Measurements from ENCODE around the gene DIS3L2.

DIS3L2 gene

GRCh38 chr2:232293191-232293590 is 331.7 kb downstream of the DIS3L2 start:
- no peaks in the 10 kb centered on the region for H3K9me3 ChIP-seq (ENCODE audit: insufficient read depth, low read depth, low read length)

GRCh38 chr2:232295971-232296370 is 334.5 kb downstream of the DIS3L2 start:
- no peaks in the 10 kb centered on the region for H3K79me2 ChIP-seq (ENCODE audit: insufficient read depth, low read length)
- H3K4me1 ChIP-seq (ENCODE audit: insufficient read depth, low read length, poor library complexity, severe bottlenecking) = peaks cover 28% of the 10 kb centered on the region

More at GRCh38 chr2:232293191-232293590, 331.7 kb downstream of the DIS3L2 start:
- no peaks in the 10 kb centered on the region for H3K27me3 ChIP-seq (ENCODE audit: insufficient read depth, low read length, poor library complexity, severe bottlenecking)
- no peaks in the 10 kb centered on the region for H3K9me2 ChIP-seq (replicated peaks; ENCODE audit: low read depth, low read length)
- H3K9ac ChIP-seq (ENCODE audit: low read depth, low read length, poor library complexity, severe bottlenecking) = no peak overlapping the region
- peaks cover 5% of the 10 kb centered on the region for H3K4me1 ChIP-seq (ENCODE audit: insufficient read depth, low read length, poor library complexity, severe bottlenecking)
- H3K4me2 ChIP-seq (ENCODE audit: low read depth, low read length, poor library complexity, severe bottlenecking) = no peak overlapping the region
- no peak for TF ChIP-seq EZH2phosphoT487 (IDR thresholded peaks at IDR 0.05; ENCODE audit: borderline replicate concordance)
- TF ChIP-seq, protein P1, sequence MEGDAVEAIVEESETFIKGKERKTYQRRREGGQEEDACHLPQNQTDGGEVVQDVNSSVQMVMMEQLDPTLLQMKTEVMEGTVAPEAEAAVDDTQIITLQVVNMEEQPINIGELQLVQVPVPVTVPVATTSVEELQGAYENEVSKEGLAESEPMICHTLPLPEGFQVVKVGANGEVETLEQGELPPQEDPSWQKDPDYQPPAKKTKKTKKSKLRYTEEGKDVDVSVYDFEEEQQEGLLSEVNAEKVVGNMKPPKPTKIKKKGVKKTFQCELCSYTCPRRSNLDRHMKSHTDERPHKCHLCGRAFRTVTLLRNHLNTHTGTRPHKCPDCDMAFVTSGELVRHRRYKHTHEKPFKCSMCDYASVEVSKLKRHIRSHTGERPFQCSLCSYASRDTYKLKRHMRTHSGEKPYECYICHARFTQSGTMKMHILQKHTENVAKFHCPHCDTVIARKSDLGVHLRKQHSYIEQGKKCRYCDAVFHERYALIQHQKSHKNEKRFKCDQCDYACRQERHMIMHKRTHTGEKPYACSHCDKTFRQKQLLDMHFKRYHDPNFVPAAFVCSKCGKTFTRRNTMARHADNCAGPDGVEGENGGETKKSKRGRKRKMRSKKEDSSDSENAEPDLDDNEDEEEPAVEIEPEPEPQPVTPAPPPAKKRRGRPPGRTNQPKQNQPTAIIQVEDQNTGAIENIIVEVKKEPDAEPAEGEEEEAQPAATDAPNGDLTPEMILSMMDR (conservative IDR thresholded peaks at IDR 0.05; ENCODE audit: low read length) = no peak
- H2AFZ ChIP-seq (ENCODE audit: low read length) = no peak overlapping the region
- no peak overlapping the region for H3K4me3 ChIP-seq (ENCODE audit: low read length, poor library complexity, severe bottlenecking)
- no peaks in the 10 kb centered on the region; the same call in 1 of the 2 replicates for H3K36me3 ChIP-seq (ENCODE audit: insufficient read depth, low read length)
- H3K79me2 ChIP-seq (ENCODE audit: insufficient read depth, low read length) = no peaks in the 10 kb centered on the region
- no peaks in the 10 kb centered on the region for H3F3A ChIP-seq (ENCODE audit: low read depth)
- H4K20me1 ChIP-seq (ENCODE audit: insufficient read depth, low read length, poor library complexity, severe bottlenecking) = no peaks in the 10 kb centered on the region

GRCh38 chr2:232296776-232297525 is 335.4 kb downstream of the DIS3L2 start:
- Histone ChIP-seq H3F3A (ENCODE audit: low read depth) (no peaks in the 10 kb centered on the region), H4K20me1 (ENCODE audit: insufficient read depth, low read length, poor library complexity, severe bottlenecking) (no peaks in the 10 kb centered on the region), H3K36me3 (ENCODE audit: insufficient read depth, low read length) (peaks cover 6% of the 10 kb centered on the region; the same call in 1 of the 2 replicates), H3K4me1 (ENCODE audit: insufficient read depth, low read length, poor library complexity, severe bottlenecking) (peaks cover 28% of the 10 kb centered on the region), H3K9me3 (ENCODE audit: insufficient read depth, low read depth, low read length) (no peaks in the 10 kb centered on the region), H3K79me2 (ENCODE audit: insufficient read depth, low read length) (no peaks in the 10 kb centered on the region), H3K9me2 (replicated peaks; ENCODE audit: low read depth, low read length) (no peaks in the 10 kb centered on the region), H3K9ac (ENCODE audit: low read depth, low read length, poor library complexity, severe bottlenecking) (no peak overlapping the region), H3K4me3 (ENCODE audit: low read length, poor library complexity, severe bottlenecking) (no peak overlapping the region), H3K4me2 (ENCODE audit: low read depth, low read length, poor library complexity, severe bottlenecking) (no peak overlapping the region), H2AFZ (ENCODE audit: low read length) (no peak overlapping the region), H3K27me3 (ENCODE audit: insufficient read depth, low read length, poor library complexity, severe bottlenecking) (no peaks in the 10 kb centered on the region)
- TF ChIP-seq, protein P1 (conservative IDR thresholded peaks at IDR 0.05; ENCODE audit: low read length) = no peak
- no peak for TF ChIP-seq EZH2phosphoT487 (IDR thresholded peaks at IDR 0.05; ENCODE audit: borderline replicate concordance)

More at GRCh38 chr2:232295971-232296370, 334.5 kb downstream of the DIS3L2 start:
- Histone ChIP-seq H3K9ac (ENCODE audit: low read depth, low read length, poor library complexity, severe bottlenecking) (no peak overlapping the region), H4K20me1 (ENCODE audit: insufficient read depth, low read length, poor library complexity, severe bottlenecking) (no peaks in the 10 kb centered on the region), H2AFZ (ENCODE audit: low read length) (no peak overlapping the region), H3K27me3 (ENCODE audit: insufficient read depth, low read length, poor library complexity, severe bottlenecking) (no peaks in the 10 kb centered on the region), H3K9me2 (replicated peaks; ENCODE audit: low read depth, low read length) (no peaks in the 10 kb centered on the region), H3K4me3 (ENCODE audit: low read length, poor library complexity, severe bottlenecking) (no peak overlapping the region), H3K36me3 (ENCODE audit: insufficient read depth, low read length) (peaks cover 4% of the 10 kb centered on the region; the same call in 1 of the 2 replicates), H3F3A (ENCODE audit: low read depth) (no peaks in the 10 kb centered on the region), H3K9me3 (ENCODE audit: insufficient read depth, low read depth, low read length) (no peaks in the 10 kb centered on the region), H3K4me2 (ENCODE audit: low read depth, low read length, poor library complexity, severe bottlenecking) (no peak overlapping the region)
- TF ChIP-seq, protein P1 (conservative IDR thresholded peaks at IDR 0.05; ENCODE audit: low read length) = no peak
- no peak for TF ChIP-seq EZH2phosphoT487 (IDR thresholded peaks at IDR 0.05; ENCODE audit: borderline replicate concordance)
